Neural cell (in vitro differentiated cells): ENCODE data around the gene HDAC4. TPM values are rescaled to one million over a fixed set of nuclear protein-coding genes. Genes with fewer than 3 reads are reported as not detected.

Experiments used
- H2AFZ ChIP-seq: fragments of 200-600, 300-800 bp; sonication (generic), shearing (Covaris generic); 2 replicates; pipeline ENCODE4 v1.6.0; 2014; ENCODE audit warnings: low read depth, mild to moderate bottlenecking, antibody characterized with exemption, low read length, moderate library complexity
- H3F3A ChIP-seq: fragments of 200-600 bp; shearing (Covaris generic); 2 replicates; pipeline ENCODE4 v1.6.1; 2016; ENCODE audit warnings: mild to moderate bottlenecking, moderate library complexity, mixed read lengths, antibody characterized with exemption, low read length; ENCODE audit not compliant: insufficient read depth, poor library complexity, severe bottlenecking
- H3K27ac ChIP-seq: fragments of 200-600, 300-800 bp; sonication (generic), shearing (Covaris generic); 2 replicates; pipeline ENCODE4 v1.5.1; 2014; ENCODE audit warnings: mild to moderate bottlenecking, low read length, moderate library complexity
- H3K27me3 ChIP-seq: fragments of 300-800, 200-600 bp; sonication (generic), shearing (Covaris generic); 2 replicates; pipeline ENCODE4 v1.6.0; 2014; ENCODE audit warnings: mild to moderate bottlenecking, low read depth, low read length, moderate library complexity; ENCODE audit not compliant: insufficient read depth
- H3K36me3 ChIP-seq: fragments of 300-800, 200-600 bp; sonication (generic), shearing (Covaris generic); 2 replicates; pipeline ENCODE4 v1.5.1; 2014; ENCODE audit warnings: mild to moderate bottlenecking, antibody characterized with exemption, low read length, moderate library complexity; ENCODE audit not compliant: insufficient read depth
- H3K4me2 ChIP-seq: fragments of 300-800, 200-600 bp; sonication (generic), shearing (Covaris generic); 2 replicates; pipeline ENCODE4 v1.6.0; 2014; ENCODE audit warnings: mild to moderate bottlenecking, low read length
- H3K4me3 ChIP-seq: fragments of 300-800, 200-600 bp; sonication (generic), shearing (Covaris generic); 2 replicates; pipeline ENCODE4 v1.5.1; 2014; ENCODE audit warnings: mild to moderate bottlenecking, low read length, moderate library complexity
- H3K79me2 ChIP-seq: fragments of 200-600 bp; shearing (Covaris generic); replicated peaks from 2 replicates; pipeline ENCODE4 v1.6.0; 2014; ENCODE audit warnings: mild to moderate bottlenecking, low read length, moderate library complexity; ENCODE audit not compliant: insufficient read depth
- H3K9ac ChIP-seq: fragments of 300-800, 200-600 bp; sonication (generic), shearing (Covaris generic); 2 replicates; pipeline ENCODE4 v1.6.1; 2016; ENCODE audit warnings: mild to moderate bottlenecking, low read length, mixed read lengths
- H3K9me2 ChIP-seq: fragments of 200-600 bp; shearing (Covaris generic); 2 replicates; pipeline ENCODE4 v1.6.1; 2016; ENCODE audit warnings: mild to moderate bottlenecking, low read length, mixed read lengths; ENCODE audit not compliant: insufficient read depth
- H3K9me3 ChIP-seq: fragments of 200-600, 300-800 bp; sonication (generic), shearing (Covaris generic); 2 replicates; pipeline ENCODE4 v1.6.1; 2016; ENCODE audit warnings: mild to moderate bottlenecking, mixed run types, low read length, moderate library complexity, mixed read lengths
- H4K20me1 ChIP-seq: fragments of 200-600 bp; shearing (Covaris generic); 2 replicates; pipeline ENCODE4 v1.6.1; 2016; ENCODE audit warnings: mild to moderate bottlenecking, mixed run types; ENCODE audit not compliant: insufficient read depth
- EP300 ChIP-seq: fragments of 450-650 bp; conservative IDR thresholded peaks from 2 replicates; pipeline ENCODE4 v1.6.1; 2014; ENCODE audit warnings: antibody characterized with exemption, mild to moderate bottlenecking, moderate library complexity; ENCODE audit not compliant: poor library complexity, severe bottlenecking
- EZH2 ChIP-seq: fragments of 200-600, 300-800 bp; shearing (Covaris generic), sonication (generic); IDR thresholded peaks from 2 replicates; pipeline ENCODE4 v1.6.1; 2014; ENCODE audit warnings: antibody characterized with exemption, low read length, borderline replicate concordance, mild to moderate bottlenecking; ENCODE audit not compliant: insufficient read depth, poor library complexity, severe bottlenecking
- MXI1 ChIP-seq: fragments of 450-650 bp; conservative IDR thresholded peaks from 2 replicates; pipeline ENCODE4 v1.6.1; 2014; ENCODE audit warnings: antibody characterized with exemption, mild to moderate bottlenecking; ENCODE audit not compliant: poor library complexity, severe bottlenecking
- POLR2AphosphoS5 ChIP-seq: IDR thresholded peaks from 2 replicates; pipeline ENCODE4 v1.6.1; 2012
- RAD21 ChIP-seq: fragments of 450-650 bp; conservative IDR thresholded peaks from 2 replicates; pipeline ENCODE4 v1.6.1; 2014; ENCODE audit warnings: antibody characterized with exemption, mild to moderate bottlenecking, moderate library complexity
- REST ChIP-seq: IDR thresholded peaks from 2 replicates; pipeline ENCODE4 v1.6.1; 2012; ENCODE audit warnings: borderline replicate concordance
- SMC3 ChIP-seq: fragments of 450-650 bp; conservative IDR thresholded peaks from 2 replicates; pipeline ENCODE4 v1.6.1; 2014; ENCODE audit warnings: antibody characterized with exemption, mild to moderate bottlenecking, moderate library complexity; ENCODE audit not compliant: poor library complexity
- TAF1 ChIP-seq: IDR thresholded peaks from 2 replicates; pipeline ENCODE4 v1.6.1; 2012; ENCODE audit warnings: low read depth
- polyA plus RNA-seq: library from polyadenylated mRNA; depleted of rRNA; stranded (reverse); fragments of >200 nt; gene quantifications from 2 replicates; pipeline ENCODE4 v1.2.3, GENCODE V29; 2014
- TF ChIP-seq, protein P1 (sequence below): fragments of 450-650 bp; IDR thresholded peaks from 2 replicates; pipeline ENCODE4 v1.5.1; 2014; ENCODE audit warnings: antibody characterized with exemption, mild to moderate bottlenecking, moderate library complexity; ENCODE audit not compliant: poor library complexity, severe bottlenecking

HDAC4 gene
- polyA plus RNA-seq, 1 donor from 2014 or later, result 3.4 TPM

DNA sequence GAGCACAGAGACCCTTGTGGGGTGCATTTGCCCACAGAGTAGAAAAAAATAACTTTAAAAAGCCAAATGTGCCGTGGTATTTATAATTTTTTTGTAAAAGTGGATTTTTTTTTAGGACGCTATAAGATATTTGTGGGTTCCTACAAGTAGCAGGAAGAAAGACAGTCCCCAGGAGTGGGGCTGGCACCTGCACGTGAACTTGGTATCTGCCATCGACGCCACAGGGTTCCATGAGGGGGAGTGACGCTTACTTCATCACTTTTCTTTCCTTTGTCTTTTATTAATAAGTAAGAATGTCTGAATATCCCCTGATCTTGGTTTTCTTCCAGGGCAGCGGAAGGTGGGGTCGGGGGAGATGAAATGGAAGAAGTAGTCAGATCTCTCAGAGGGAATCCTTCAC is 345.9 kb downstream of the HDAC4 start:
- H2AFZ ChIP-seq, result no peak overlapping the region
- no peak for TF ChIP-seq TAF1
- no peak for TF ChIP-seq POLR2AphosphoS5
- TF ChIP-seq EZH2, result no peak
- no peak for TF ChIP-seq REST
- TF ChIP-seq EP300, result no peak
- TF ChIP-seq, protein P1, sequence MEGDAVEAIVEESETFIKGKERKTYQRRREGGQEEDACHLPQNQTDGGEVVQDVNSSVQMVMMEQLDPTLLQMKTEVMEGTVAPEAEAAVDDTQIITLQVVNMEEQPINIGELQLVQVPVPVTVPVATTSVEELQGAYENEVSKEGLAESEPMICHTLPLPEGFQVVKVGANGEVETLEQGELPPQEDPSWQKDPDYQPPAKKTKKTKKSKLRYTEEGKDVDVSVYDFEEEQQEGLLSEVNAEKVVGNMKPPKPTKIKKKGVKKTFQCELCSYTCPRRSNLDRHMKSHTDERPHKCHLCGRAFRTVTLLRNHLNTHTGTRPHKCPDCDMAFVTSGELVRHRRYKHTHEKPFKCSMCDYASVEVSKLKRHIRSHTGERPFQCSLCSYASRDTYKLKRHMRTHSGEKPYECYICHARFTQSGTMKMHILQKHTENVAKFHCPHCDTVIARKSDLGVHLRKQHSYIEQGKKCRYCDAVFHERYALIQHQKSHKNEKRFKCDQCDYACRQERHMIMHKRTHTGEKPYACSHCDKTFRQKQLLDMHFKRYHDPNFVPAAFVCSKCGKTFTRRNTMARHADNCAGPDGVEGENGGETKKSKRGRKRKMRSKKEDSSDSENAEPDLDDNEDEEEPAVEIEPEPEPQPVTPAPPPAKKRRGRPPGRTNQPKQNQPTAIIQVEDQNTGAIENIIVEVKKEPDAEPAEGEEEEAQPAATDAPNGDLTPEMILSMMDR, result no peak
- TF ChIP-seq SMC3, result no peak
- TF ChIP-seq MXI1, result no peak
- no peak for TF ChIP-seq RAD21
- no peaks in the 10 kb centered on the region for H3K27me3 ChIP-seq
- H3K4me3 ChIP-seq, result no peak overlapping the region
- H3F3A ChIP-seq, result no peaks in the 10 kb centered on the region
- no peak overlapping the region for H3K27ac ChIP-seq
- H3K9ac ChIP-seq, result no peak overlapping the region
- H3K4me2 ChIP-seq, result no peak overlapping the region
- no peaks in the 10 kb centered on the region for H3K36me3 ChIP-seq
- no peaks in the 10 kb centered on the region for H3K9me2 ChIP-seq
- no peaks in the 10 kb centered on the region for H4K20me1 ChIP-seq
- H3K79me2 ChIP-seq, result no peaks in the 10 kb centered on the region
- H3K9me3 ChIP-seq, result peaks cover 2% of the 10 kb centered on the region

DNA sequence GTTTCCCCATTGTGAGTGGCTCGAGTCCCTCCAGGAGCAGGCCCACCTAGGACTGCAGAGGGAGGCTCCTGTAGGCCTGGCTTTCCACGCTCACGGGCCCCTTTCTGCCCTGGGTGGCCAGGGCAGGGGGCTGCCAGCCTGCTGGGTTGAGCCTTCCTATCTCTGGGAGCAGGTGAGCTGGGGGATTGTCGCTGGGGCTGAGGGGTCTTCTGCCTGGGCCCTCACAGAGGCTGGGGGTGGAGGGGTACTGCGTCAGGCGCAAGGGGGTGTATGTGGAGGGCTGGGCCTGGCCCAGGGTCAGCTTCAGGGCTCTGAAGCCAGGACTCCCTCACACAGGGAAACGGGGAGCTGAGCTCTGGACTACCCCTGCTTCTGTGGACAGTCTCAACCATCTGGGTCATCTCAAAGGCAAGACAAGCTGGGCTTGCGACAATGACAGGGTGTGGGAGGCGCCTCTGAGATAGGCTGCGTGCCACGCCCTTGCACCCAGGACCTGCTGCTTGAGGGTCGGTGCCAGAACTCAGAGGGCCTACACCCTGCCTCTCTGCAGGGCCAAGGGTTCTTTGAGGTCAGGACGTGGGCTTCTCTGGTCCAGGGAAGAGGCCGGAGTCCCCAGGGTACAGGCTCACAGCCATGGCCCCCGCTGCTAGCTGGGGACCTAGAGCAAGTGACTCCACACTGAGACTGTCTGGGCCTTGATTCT is 346.9 kb downstream of the HDAC4 start:
- H3K9me2 ChIP-seq, result no peaks in the 10 kb centered on the region
- no peaks in the 10 kb centered on the region for H4K20me1 ChIP-seq
- no peaks in the 10 kb centered on the region for H3K36me3 ChIP-seq
- H3K9ac ChIP-seq, result no peak overlapping the region
- H3K4me3 ChIP-seq, result no peak overlapping the region
- H3F3A ChIP-seq, result no peaks in the 10 kb centered on the region
- no peak for TF ChIP-seq MXI1
- no peak for TF ChIP-seq SMC3
- no peak for TF ChIP-seq REST
- TF ChIP-seq, protein P1, result no peak
- TF ChIP-seq RAD21, result no peak
- no peak for TF ChIP-seq POLR2AphosphoS5
- TF ChIP-seq EZH2, result no peak
- TF ChIP-seq EP300, result no peak
- TF ChIP-seq TAF1, result no peak
- no peak overlapping the region for H3K27ac ChIP-seq
- H3K9me3 ChIP-seq, result peaks cover 2% of the 10 kb centered on the region
- H3K79me2 ChIP-seq, result no peaks in the 10 kb centered on the region
- H3K27me3 ChIP-seq, result no peaks in the 10 kb centered on the region
- no peak overlapping the region for H3K4me2 ChIP-seq
- no peak overlapping the region for H2AFZ ChIP-seq
